H9 (cell line): Measurements from ENCODE around the gene PCDH10. TPM values are rescaled to one million over a fixed set of nuclear protein-coding genes. Genes with fewer than 3 reads are reported as not detected.

Source experiments
- DNase-seq: peaks from one replicate; pipeline ENCODE4 v3.0.0-alpha.2; 2017
- H2AFZ ChIP-seq: one replicate; pipeline ENCODE4 v1.6.1; 2013; ENCODE audit warnings: mild to moderate bottlenecking, low read length, control low read depth, moderate library complexity
- H2AK5ac ChIP-seq: 2 replicates; pipeline ENCODE4 v1.6.1; 2013; ENCODE audit warnings: low read length, control low read depth, mixed read lengths; ENCODE audit not compliant: insufficient read length
- H2BK120ac ChIP-seq: one replicate; pipeline ENCODE4 v1.6.1; 2013; ENCODE audit warnings: low read depth, mild to moderate bottlenecking, low read length, control low read depth, inconsistent platforms; ENCODE audit not compliant: poor library complexity, severe bottlenecking
- H2BK12ac ChIP-seq: 2 replicates; pipeline ENCODE4 v1.6.1; 2013; ENCODE audit warnings: low read length, control low read depth, mixed read lengths, low read depth; ENCODE audit not compliant: insufficient read length
- H2BK15ac ChIP-seq: 2 replicates; pipeline ENCODE4 v1.6.1; 2013; ENCODE audit warnings: low read depth, low read length, control low read depth
- H2BK20ac ChIP-seq: one replicate; pipeline ENCODE4 v1.6.1; 2013; ENCODE audit warnings: low read depth, mild to moderate bottlenecking, low read length, control low read depth, inconsistent platforms; ENCODE audit not compliant: poor library complexity, severe bottlenecking
- H2BK5ac ChIP-seq: 2 replicates; pipeline ENCODE4 v1.6.1; 2013; ENCODE audit warnings: low read length, control low read depth, mixed read lengths; ENCODE audit not compliant: insufficient read length
- H3K14ac ChIP-seq: 2 replicates; pipeline ENCODE4 v1.6.1; 2013; ENCODE audit warnings: low read length, control low read depth; ENCODE audit not compliant: insufficient read depth
- H3K18ac ChIP-seq: 2 replicates; pipeline ENCODE4 v1.6.1; 2013; ENCODE audit warnings: low read depth, mild to moderate bottlenecking, mixed read lengths, low read length, control low read depth; ENCODE audit not compliant: insufficient read length
- H3K23ac ChIP-seq: 2 replicates; pipeline ENCODE4 v1.6.1; 2013; ENCODE audit warnings: low read length, control low read depth, mixed read lengths, low read depth; ENCODE audit not compliant: insufficient read length
- H3K23me2 ChIP-seq: 2 replicates; pipeline ENCODE4 v1.6.1; 2013; ENCODE audit warnings: low read depth, mild to moderate bottlenecking, mixed read lengths, low read length, control low read depth; ENCODE audit not compliant: insufficient read length, poor library complexity, severe bottlenecking
- H3K27ac ChIP-seq: 2 replicates; pipeline ENCODE4 v1.5.1; 2013; ENCODE audit warnings: low read length, control low read depth, mixed read lengths, low read depth; ENCODE audit not compliant: insufficient read length
- H3K27me3 ChIP-seq: 2 replicates; pipeline ENCODE4 v1.6.1; 2013; ENCODE audit warnings: low read length, control low read depth, inconsistent platforms; ENCODE audit not compliant: insufficient read depth
- H3K4ac ChIP-seq: 2 replicates; pipeline ENCODE4 v1.6.1; 2013; ENCODE audit warnings: low read depth, mild to moderate bottlenecking, control low read depth, inconsistent platforms, low read length, moderate library complexity
- H3K4me1 ChIP-seq: 2 replicates; pipeline ENCODE4 v1.6.1; 2013; ENCODE audit warnings: low read length, control low read depth, inconsistent platforms; ENCODE audit not compliant: insufficient read depth
- H3K4me2 ChIP-seq: 2 replicates; pipeline ENCODE4 v1.6.1; 2013; ENCODE audit warnings: low read length, control low read depth, mixed read lengths; ENCODE audit not compliant: insufficient read length, insufficient read depth
- H3K56ac ChIP-seq: 2 replicates; pipeline ENCODE4 v1.6.1; 2013; ENCODE audit warnings: low read depth, mild to moderate bottlenecking, mixed read lengths, low read length, control low read depth; ENCODE audit not compliant: insufficient read length
- H3K79me1 ChIP-seq: 2 replicates; pipeline ENCODE4 v1.6.1; 2013; ENCODE audit warnings: low read depth, mild to moderate bottlenecking, moderate library complexity, low read length, control low read depth, inconsistent platforms; ENCODE audit not compliant: insufficient read depth, poor library complexity, severe bottlenecking
- H3K79me2 ChIP-seq: 2 replicates; pipeline ENCODE4 v1.6.1; 2013; ENCODE audit warnings: low read length, control low read depth, inconsistent platforms; ENCODE audit not compliant: insufficient read depth
- H3K9ac ChIP-seq: 2 replicates; pipeline ENCODE4 v1.6.1; 2013; ENCODE audit warnings: low read length, control low read depth, mixed read lengths; ENCODE audit not compliant: insufficient read length; ENCODE audit errors: extremely low read depth
- H3K9me3 ChIP-seq: one replicate; pipeline ENCODE4 v1.6.1; 2013; ENCODE audit warnings: low read depth, low read length, inconsistent platforms; ENCODE audit not compliant: control insufficient read depth
- H3T11ph ChIP-seq: one replicate; pipeline ENCODE4 v1.6.1; 2013; ENCODE audit warnings: mild to moderate bottlenecking, low read length, control low read depth, inconsistent platforms
- H4K20me1 ChIP-seq: one replicate; pipeline ENCODE4 v1.6.1; 2013; ENCODE audit not compliant: control insufficient read depth, insufficient read length, insufficient read depth
- H4K5ac ChIP-seq: 2 replicates; pipeline ENCODE4 v1.6.1; 2013; ENCODE audit warnings: low read depth, mild to moderate bottlenecking, mixed read lengths, low read length, control low read depth; ENCODE audit not compliant: insufficient read length
- H4K8ac ChIP-seq: replicated peaks from 2 replicates; pipeline ENCODE4 v1.6.1; 2013; ENCODE audit warnings: low read length, control low read depth, mixed read lengths, low read depth; ENCODE audit not compliant: insufficient read length
- H4K91ac ChIP-seq: 2 replicates; pipeline ENCODE4 v1.6.1; 2013; ENCODE audit warnings: low read depth, mild to moderate bottlenecking, moderate library complexity, mixed read lengths, low read length, control low read depth; ENCODE audit not compliant: insufficient read length
- H3K27ac Mint-ChIP-seq, 3 experiments: 2 replicates in 2 of 3; 3 replicates in 1 of 3; pipeline ENCODE4 v1.8.0; 2020 to 2021; ENCODE audit warnings: mixed read lengths in 3 of 3, mild to moderate bottlenecking in 1 of 3, moderate library complexity in 1 of 3
- H3K27me3 Mint-ChIP-seq: 2 replicates; pipeline ENCODE4 v1.8.0; 2021; ENCODE audit warnings: low read depth, mild to moderate bottlenecking, moderate library complexity, mixed read lengths
- H3K36me3 Mint-ChIP-seq, 3 experiments: 2 replicates in 2 of 3; 3 replicates in 1 of 3; pipeline ENCODE4 v1.8.0; 2020 to 2021; ENCODE audit warnings: low read depth in 3 of 3, mixed read lengths in 3 of 3; ENCODE audit not compliant: insufficient read depth in 1 of 3
- H3K4me1 Mint-ChIP-seq, 2 experiments: 2 replicates each; pipeline ENCODE4 v1.8.0; 2020; ENCODE audit warnings: mixed read lengths in 2 of 2
- H3K4me3 Mint-ChIP-seq, 2 experiments: 2 replicates in 1 of 2; 3 replicates in 1 of 2; pipeline ENCODE4 v1.8.0; 2020 to 2021; ENCODE audit warnings: mild to moderate bottlenecking in 2 of 2, mixed read lengths in 2 of 2, moderate library complexity in 1 of 2
- H3K9me3 Mint-ChIP-seq, 2 experiments: 2 replicates in 1 of 2; 3 replicates in 1 of 2; pipeline ENCODE4 v1.8.0; 2020; ENCODE audit warnings: mild to moderate bottlenecking in 2 of 2, mixed read lengths in 2 of 2, moderate library complexity in 1 of 2
- CTCF ChIP-seq: fragments of 200-600 bp; sonication (generic); conservative IDR thresholded peaks from 3 replicates; pipeline ENCODE4 v1.8.0; 2021; ENCODE audit warnings: antibody characterized with exemption, mild to moderate bottlenecking
- WGBS: extraction: QIAGEN DNeasy Blood & Tissue Kit; methylation state at CpG from one replicate; pipeline ENCODE4 v1.1.7; 2013; ENCODE audit warnings: missing lambda C conversion rate, low lambda C conversion rate, mixed read lengths; ENCODE audit not compliant: insufficient read length; ENCODE audit errors: extremely low coverage; 5-methylcytosine and 5-hydroxymethylcytosine counted together
- total RNA-seq: library from RNA; stranded (reverse); gene quantifications from 2 replicates; pipeline ENCODE4 v1.2.1, GENCODE V29; 2021

The PCDH10 gene
- total RNA-seq, 1 experiment from 2014 or later: 8.1 TPM

GRCh38 chr4:133154725-133155124 is 5.6 kb downstream of the PCDH10 start:
- no peak overlapping the region for H3K4ac ChIP-seq
- Mint-ChIP-seq H3K27ac (no peak overlapping the region; a peak in 1 of 7 replicates), H3K4me1 (peaks cover 40 to 42% of the 10 kb centered on the region in 2 experiments), H3K9me3 (peaks cover 0 to 3% of the 10 kb centered on the region in 2 experiments; a peak in 2 of 5 replicates), H3K36me3 (peaks cover 0 to 6% (median 0%) of the 10 kb centered on the region in 3 experiments; a peak in 3 of 7 replicates), H3K4me3 (no peak overlapping the region), H3K27me3 (peaks cover 43% of the 10 kb centered on the region)
- H4K8ac ChIP-seq: no peak overlapping the region
- H2BK15ac ChIP-seq: no peak overlapping the region
- H3K9me3 ChIP-seq: no peaks in the 10 kb centered on the region
- H4K91ac ChIP-seq: no peak overlapping the region
- H4K5ac ChIP-seq: no peak overlapping the region
- peaks cover 33% of the 10 kb centered on the region for H3K23me2 ChIP-seq
- peaks cover 32% of the 10 kb centered on the region; the same call in 1 of the 2 replicates for H3K27me3 ChIP-seq
- H3K56ac ChIP-seq: no peak overlapping the region
- H2BK20ac ChIP-seq: no peak overlapping the region
- H3T11ph ChIP-seq: no peak overlapping the region
- TF ChIP-seq CTCF: peak; percentile 79
- no peak overlapping the region for H2AFZ ChIP-seq
- H2BK5ac ChIP-seq: no peak overlapping the region
- no peak overlapping the region for H3K27ac ChIP-seq
- no peaks in the 10 kb centered on the region for H3K79me2 ChIP-seq
- no peak overlapping the region for H2AK5ac ChIP-seq
- H3K4me2 ChIP-seq: no peak overlapping the region
- H3K79me1 ChIP-seq: no peaks in the 10 kb centered on the region
- no peak overlapping the region for H3K9ac ChIP-seq
- WGBS: no CpG with 5 or more reads among the region's 4 CpGs
- no peak for DNase-seq
- H2BK12ac ChIP-seq: no peak overlapping the region
- H3K4me1 ChIP-seq: no peaks in the 10 kb centered on the region
- H3K23ac ChIP-seq: no peak overlapping the region
- peaks cover 2% of the 10 kb centered on the region for H4K20me1 ChIP-seq
- no peak overlapping the region for H3K14ac ChIP-seq
- H3K18ac ChIP-seq: no peak overlapping the region
- no peak overlapping the region for H2BK120ac ChIP-seq
